WTC11 (cell line): ENCODE results near the gene CCDC28B.

Experiments used
- ATF3 ChIP-seq: sonication (generic); formaldehyde crosslinking; conservative IDR thresholded peaks from 2 replicates; pipeline ENCODE4 v1.8.1; 2022; ENCODE audit warnings: mild to moderate bottlenecking, missing genetic modification reagents
- ATF6 ChIP-seq: sonication (generic); formaldehyde crosslinking; IDR thresholded peaks from 2 replicates; pipeline ENCODE4 v1.8.1; 2023; ENCODE audit warnings: mild to moderate bottlenecking, missing genetic modification reagents
- CREB1 ChIP-seq: sonication (generic); formaldehyde crosslinking; IDR thresholded peaks from 2 replicates; pipeline ENCODE4 v1.8.0; 2023; ENCODE audit warnings: mild to moderate bottlenecking, missing genetic modification reagents
- CREM ChIP-seq: sonication (generic); formaldehyde crosslinking; IDR thresholded peaks from 2 replicates; pipeline ENCODE4 v1.8.1; 2022; ENCODE audit warnings: mild to moderate bottlenecking, missing genetic modification reagents, moderate library complexity
- ETV6 ChIP-seq: sonication (generic); formaldehyde crosslinking; IDR thresholded peaks from 2 replicates; pipeline ENCODE4 v1.8.1; 2022; ENCODE audit warnings: mild to moderate bottlenecking, missing genetic modification reagents
- FOXJ3 ChIP-seq: sonication (generic); formaldehyde crosslinking; IDR thresholded peaks from 2 replicates; pipeline ENCODE4 v1.9.0; 2021; ENCODE audit warnings: missing genetic modification reagents, mild to moderate bottlenecking, borderline replicate concordance
- IRF2 ChIP-seq: sonication (generic); formaldehyde crosslinking; IDR thresholded peaks from 2 replicates; pipeline ENCODE4 v1.8.0; 2022; ENCODE audit warnings: low read depth, missing genetic modification reagents, borderline replicate concordance
- MLX ChIP-seq: sonication (generic); formaldehyde crosslinking; IDR thresholded peaks from 2 replicates; pipeline ENCODE4 v1.8.1; 2023; ENCODE audit warnings: mild to moderate bottlenecking, missing genetic modification reagents, moderate library complexity
- TCF7 ChIP-seq: sonication (generic); formaldehyde crosslinking; IDR thresholded peaks from 2 replicates; pipeline ENCODE4 v1.8.0; 2022; ENCODE audit warnings: mild to moderate bottlenecking, low read depth, missing genetic modification reagents, moderate library complexity
- TEAD4 ChIP-seq: sonication (generic); formaldehyde crosslinking; IDR thresholded peaks from 2 replicates; pipeline ENCODE4 v1.8.0; 2022; ENCODE audit warnings: mild to moderate bottlenecking, missing genetic modification reagents
- ZNF138 ChIP-seq: sonication (generic); formaldehyde crosslinking; conservative IDR thresholded peaks from 2 replicates; pipeline ENCODE4 v1.8.1; 2022; ENCODE audit warnings: mild to moderate bottlenecking, moderate library complexity, missing genetic modification reagents
- ZNF263 ChIP-seq: sonication (generic); formaldehyde crosslinking; IDR thresholded peaks from 2 replicates; pipeline ENCODE4 v1.8.1; 2022; ENCODE audit warnings: low read depth, mild to moderate bottlenecking, moderate library complexity, missing genetic modification reagents
- TF ChIP-seq, protein P1 (sequence below): fragments of 200-600 bp; IDR thresholded peaks from 2 replicates; pipeline ENCODE4 v1.8.0; 2022; ENCODE audit warnings: antibody characterized with exemption

DNA sequence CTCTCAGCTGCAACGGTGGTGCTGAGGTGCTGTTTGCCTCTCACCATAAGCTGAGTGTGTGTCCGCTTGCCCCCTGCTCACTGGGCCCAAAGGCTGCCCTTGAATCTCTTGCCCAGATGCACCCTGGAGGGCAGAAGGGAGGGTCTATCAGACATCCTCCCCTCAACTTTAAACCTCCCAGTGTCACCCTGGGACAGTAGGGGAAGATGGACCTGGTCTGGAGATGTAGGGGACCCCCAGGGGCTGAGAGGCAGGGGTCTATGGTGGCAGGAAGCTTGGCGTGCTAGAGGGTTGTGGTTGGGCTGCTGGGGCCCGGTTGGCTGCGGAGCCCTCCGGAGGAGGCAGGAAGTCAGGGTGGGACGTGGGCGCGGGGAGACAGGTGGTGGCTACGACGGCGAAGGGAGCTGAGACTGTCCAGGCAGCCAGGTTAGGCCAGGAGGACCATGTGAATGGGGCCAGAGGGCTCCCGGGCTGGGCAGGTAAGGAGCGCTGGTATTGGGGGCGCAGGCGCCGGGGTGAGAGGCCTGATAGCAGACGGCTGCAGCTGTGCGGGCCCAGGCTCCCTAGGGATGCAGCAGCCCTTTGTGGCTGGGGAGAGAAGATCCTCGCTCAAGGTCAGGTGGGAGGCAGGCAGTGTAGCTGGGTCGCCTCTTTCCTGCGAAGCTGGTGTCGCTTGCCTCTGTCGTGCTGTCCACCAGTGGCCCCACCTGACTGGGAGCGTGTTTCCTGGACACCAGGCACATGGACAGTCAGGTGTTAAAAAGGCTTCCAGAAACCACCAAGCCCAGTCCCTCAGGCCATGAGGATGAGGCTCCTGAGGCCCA, 50.7 kb downstream of the CCDC28B start, which contains the start of gene LCK:
- TF ChIP-seq ETV6 (no peak), FOXJ3 (CRISPR knock-in tag) (no peak), IRF2 (CRISPR knock-in tag) (no peak), TCF7 (CRISPR knock-in tag) (no peak), MLX (CRISPR knock-in tag) (no peak), ZNF263 (CRISPR knock-in tag) (no peak), CREM (no peak), TEAD4 (CRISPR knock-in tag) (no peak), CREB1 (CRISPR knock-in tag) (no peak), ZNF138 (no peak), ATF6 (CRISPR knock-in tag) (no peak), ATF3 (no peak)
- TF ChIP-seq, protein P1, sequence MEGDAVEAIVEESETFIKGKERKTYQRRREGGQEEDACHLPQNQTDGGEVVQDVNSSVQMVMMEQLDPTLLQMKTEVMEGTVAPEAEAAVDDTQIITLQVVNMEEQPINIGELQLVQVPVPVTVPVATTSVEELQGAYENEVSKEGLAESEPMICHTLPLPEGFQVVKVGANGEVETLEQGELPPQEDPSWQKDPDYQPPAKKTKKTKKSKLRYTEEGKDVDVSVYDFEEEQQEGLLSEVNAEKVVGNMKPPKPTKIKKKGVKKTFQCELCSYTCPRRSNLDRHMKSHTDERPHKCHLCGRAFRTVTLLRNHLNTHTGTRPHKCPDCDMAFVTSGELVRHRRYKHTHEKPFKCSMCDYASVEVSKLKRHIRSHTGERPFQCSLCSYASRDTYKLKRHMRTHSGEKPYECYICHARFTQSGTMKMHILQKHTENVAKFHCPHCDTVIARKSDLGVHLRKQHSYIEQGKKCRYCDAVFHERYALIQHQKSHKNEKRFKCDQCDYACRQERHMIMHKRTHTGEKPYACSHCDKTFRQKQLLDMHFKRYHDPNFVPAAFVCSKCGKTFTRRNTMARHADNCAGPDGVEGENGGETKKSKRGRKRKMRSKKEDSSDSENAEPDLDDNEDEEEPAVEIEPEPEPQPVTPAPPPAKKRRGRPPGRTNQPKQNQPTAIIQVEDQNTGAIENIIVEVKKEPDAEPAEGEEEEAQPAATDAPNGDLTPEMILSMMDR: no peak
